ENCODE measurements around the gene ITIH4.

The ITIH4 gene

GRCh38 chr3:52793702-52794611 lies 36.5 kb downstream of the ITIH4 start:
- H3K18ac ChIP-seq (ENCODE audit: low read length) = no peak overlapping the region
- WGBS (ENCODE audit: extremely low coverage, insufficient coverage, insufficient read length) = no CpG with 5 or more reads among the region's 9 CpGs
- H3K9ac ChIP-seq (ENCODE audit: low read length) = no peak overlapping the region
- no peaks in the 10 kb centered on the region for H3K79me1 ChIP-seq (ENCODE audit: low read length)
- no peak for DNase-seq
- H2AFZ ChIP-seq (ENCODE audit: insufficient read depth, low read length, poor library complexity) = no peak overlapping the region
- H3K14ac ChIP-seq (ENCODE audit: low read length) = no peak overlapping the region
- H2BK120ac ChIP-seq (ENCODE audit: insufficient read depth, low read length, poor library complexity) = no peak overlapping the region
- H3K4me3 ChIP-seq (ENCODE audit: low read depth, low read length) = no peak overlapping the region
- no peaks in the 10 kb centered on the region for H3K36me3 ChIP-seq (ENCODE audit: control insufficient read depth in 1 of 2, insufficient read depth in 2 of 2, low read length in 2 of 2)
- H3K27me3 ChIP-seq (ENCODE audit: insufficient read depth, low read length) = no peaks in the 10 kb centered on the region
- no peaks in the 10 kb centered on the region for H3K9me3 ChIP-seq (ENCODE audit: insufficient read depth, low read depth, low read length)
- H3K79me2 ChIP-seq (ENCODE audit: control insufficient read depth, insufficient read depth, low read length, poor library complexity) = no peaks in the 10 kb centered on the region
- H3K4me2 ChIP-seq (ENCODE audit: low read length) = no peak overlapping the region
- H4K8ac ChIP-seq (ENCODE audit: low read depth, low read length) = no peak overlapping the region
- H2BK12ac ChIP-seq (ENCODE audit: low read length) = no peak overlapping the region
- H3K23ac ChIP-seq (ENCODE audit: low read length) = no peak overlapping the region
- H3K4me1 ChIP-seq (ENCODE audit: control insufficient read depth in 1 of 2, insufficient read depth in 2 of 2, low read length in 2 of 2) = peaks cover 0 to 3% of the 10 kb centered on the region in 2 experiments
- no peak overlapping the region for H3K4ac ChIP-seq (ENCODE audit: low read depth, low read length)
- no peak overlapping the region for H4K12ac ChIP-seq (ENCODE audit: low read depth, low read length)
- H3K27ac ChIP-seq (ENCODE audit: low read depth, low read length) = no peak overlapping the region
- H2BK5ac ChIP-seq (ENCODE audit: low read depth, low read length, poor library complexity) = no peak overlapping the region
- no peak overlapping the region for H2AK5ac ChIP-seq (ENCODE audit: low read length)
- H4K91ac ChIP-seq (ENCODE audit: low read depth, low read length) = no peak overlapping the region

GRCh38 chr3:52792961-52793695 lies 37.3 kb downstream of the ITIH4 start:
- H3K4me2 ChIP-seq (ENCODE audit: low read length) = no peak overlapping the region
- no peak overlapping the region for H2AK5ac ChIP-seq (ENCODE audit: low read length)
- no peaks in the 10 kb centered on the region for H3K9me3 ChIP-seq (ENCODE audit: insufficient read depth, low read depth, low read length)
- no peak overlapping the region for H2AFZ ChIP-seq (ENCODE audit: insufficient read depth, low read length, poor library complexity)
- no peak overlapping the region for H3K4ac ChIP-seq (ENCODE audit: low read depth, low read length)
- no peak overlapping the region for H3K23ac ChIP-seq (ENCODE audit: low read length)
- H3K14ac ChIP-seq (ENCODE audit: low read length) = no peak overlapping the region
- H3K27me3 ChIP-seq (ENCODE audit: insufficient read depth, low read length) = no peaks in the 10 kb centered on the region
- no peak overlapping the region for H4K91ac ChIP-seq (ENCODE audit: low read depth, low read length)
- no peak overlapping the region for H4K12ac ChIP-seq (ENCODE audit: low read depth, low read length)
- no peak overlapping the region for H2BK120ac ChIP-seq (ENCODE audit: insufficient read depth, low read length, poor library complexity)
- no peaks in the 10 kb centered on the region for H3K4me1 ChIP-seq (ENCODE audit: control insufficient read depth in 1 of 2, insufficient read depth in 2 of 2, low read length in 2 of 2)
- H3K4me3 ChIP-seq (ENCODE audit: low read depth, low read length) = no peak overlapping the region
- no peaks in the 10 kb centered on the region for H3K36me3 ChIP-seq (ENCODE audit: control insufficient read depth in 1 of 2, insufficient read depth in 2 of 2, low read length in 2 of 2)
- no peak overlapping the region for H3K18ac ChIP-seq (ENCODE audit: low read length)
- DNase-seq = no peak
- no peak overlapping the region for H2BK5ac ChIP-seq (ENCODE audit: low read depth, low read length, poor library complexity)
- no peak overlapping the region for H3K9ac ChIP-seq (ENCODE audit: low read length)
- no peak overlapping the region for H4K8ac ChIP-seq (ENCODE audit: low read depth, low read length)
- H2BK12ac ChIP-seq (ENCODE audit: low read length) = no peak overlapping the region
- WGBS (ENCODE audit: extremely low coverage, insufficient coverage, insufficient read length) = no CpG with 5 or more reads among the region's 18 CpGs
- no peaks in the 10 kb centered on the region for H3K79me2 ChIP-seq (ENCODE audit: control insufficient read depth, insufficient read depth, low read length, poor library complexity)
- no peak overlapping the region for H3K27ac ChIP-seq (ENCODE audit: low read depth, low read length)
- no peaks in the 10 kb centered on the region for H3K79me1 ChIP-seq (ENCODE audit: low read length)

- Histone ChIP-seq H3K9me3 (ENCODE audit: insufficient read depth, low read depth, low read length) (no peaks in the 10 kb centered on the region), H3K18ac (ENCODE audit: low read length) (no peak overlapping the region), H3K27me3 (ENCODE audit: insufficient read depth, low read length) (no peaks in the 10 kb centered on the region), H3K4ac (ENCODE audit: low read depth, low read length) (no peak overlapping the region), H3K4me2 (ENCODE audit: low read length) (no peak overlapping the region), H4K8ac (ENCODE audit: low read depth, low read length) (no peak overlapping the region), H3K27ac (ENCODE audit: low read depth, low read length) (no peak overlapping the region), H3K23ac (ENCODE audit: low read length) (no peak overlapping the region), H2BK120ac (ENCODE audit: insufficient read depth, low read length, poor library complexity) (no peak overlapping the region), H2BK12ac (ENCODE audit: low read length) (no peak overlapping the region), H4K91ac (ENCODE audit: low read depth, low read length) (no peak overlapping the region), H3K79me2 (ENCODE audit: control insufficient read depth, insufficient read depth, low read length, poor library complexity) (no peaks in the 10 kb centered on the region), H2AFZ (ENCODE audit: insufficient read depth, low read length, poor library complexity) (no peak overlapping the region), H3K14ac (ENCODE audit: low read length) (no peak overlapping the region), H3K9ac (ENCODE audit: low read length) (no peak overlapping the region), H3K4me3 (ENCODE audit: low read depth, low read length) (no peak overlapping the region), H3K4me1 (ENCODE audit: control insufficient read depth in 1 of 2, insufficient read depth in 2 of 2, low read length in 2 of 2) (no peaks in the 10 kb centered on the region), H3K79me1 (ENCODE audit: low read length) (no peaks in the 10 kb centered on the region), H2BK5ac (ENCODE audit: low read depth, low read length, poor library complexity) (no peak overlapping the region), H2AK5ac (ENCODE audit: low read length) (no peak overlapping the region), H4K12ac (ENCODE audit: low read depth, low read length) (no peak overlapping the region), H3K36me3 (ENCODE audit: control insufficient read depth in 1 of 2, insufficient read depth in 2 of 2, low read length in 2 of 2) (no peaks in the 10 kb centered on the region)
- no peak for DNase-seq
- no CpG with 5 or more reads among the region's 7 CpGs for WGBS (ENCODE audit: extremely low coverage, insufficient coverage, insufficient read length)
These were observed 38.1 kb downstream of the ITIH4 start for GRCh38 chr3:52792413-52792812.

GRCh38 chr3:52791928-52792327 lies 38.5 kb downstream of the ITIH4 start:
- Histone ChIP-seq H3K9ac (ENCODE audit: low read length) (no peak overlapping the region), H3K79me1 (ENCODE audit: low read length) (no peaks in the 10 kb centered on the region), H3K27me3 (ENCODE audit: insufficient read depth, low read length) (no peaks in the 10 kb centered on the region), H2BK5ac (ENCODE audit: low read depth, low read length, poor library complexity) (no peak overlapping the region), H2AFZ (ENCODE audit: insufficient read depth, low read length, poor library complexity) (no peak overlapping the region), H4K12ac (ENCODE audit: low read depth, low read length) (no peak overlapping the region), H3K79me2 (ENCODE audit: control insufficient read depth, insufficient read depth, low read length, poor library complexity) (no peaks in the 10 kb centered on the region), H2AK5ac (ENCODE audit: low read length) (no peak overlapping the region), H3K4ac (ENCODE audit: low read depth, low read length) (no peak overlapping the region), H3K23ac (ENCODE audit: low read length) (no peak overlapping the region), H3K27ac (ENCODE audit: low read depth, low read length) (no peak overlapping the region), H3K4me1 (ENCODE audit: control insufficient read depth in 1 of 2, insufficient read depth in 2 of 2, low read length in 2 of 2) (no peaks in the 10 kb centered on the region), H2BK120ac (ENCODE audit: insufficient read depth, low read length, poor library complexity) (no peak overlapping the region), H3K9me3 (ENCODE audit: insufficient read depth, low read depth, low read length) (no peaks in the 10 kb centered on the region), H3K4me2 (ENCODE audit: low read length) (no peak overlapping the region), H3K14ac (ENCODE audit: low read length) (no peak overlapping the region), H3K18ac (ENCODE audit: low read length) (no peak overlapping the region), H3K4me3 (ENCODE audit: low read depth, low read length) (no peak overlapping the region), H3K36me3 (ENCODE audit: control insufficient read depth in 1 of 2, insufficient read depth in 2 of 2, low read length in 2 of 2) (no peaks in the 10 kb centered on the region), H2BK12ac (ENCODE audit: low read length) (no peak overlapping the region), H4K91ac (ENCODE audit: low read depth, low read length) (no peak overlapping the region), H4K8ac (ENCODE audit: low read depth, low read length) (no peak overlapping the region)
- no CpG with 5 or more reads among the region's 4 CpGs for WGBS (ENCODE audit: extremely low coverage, insufficient coverage, insufficient read length)
- DNase-seq = no peak

All from trophoblast cell (in vitro differentiated cells and primary cell).